HEK293 (cell line): ENCODE data around the gene RAX2.

Experiments
- YY1 ChIP-seq: fragments of 450-650 bp; formaldehyde crosslinking; IDR thresholded peaks from 2 replicates; pipeline ENCODE4 v1.5.1; 2018; ENCODE audit warnings: missing biosample characterization, missing genetic modification characterization
- ZBTB10 ChIP-seq: fragments of 450-650 bp; formaldehyde crosslinking; IDR thresholded peaks from 2 replicates; pipeline ENCODE4 v1.5.1; 2016; ENCODE audit warnings: missing biosample characterization, missing genetic modification characterization
- ZNF146 ChIP-seq: fragments of 450-650 bp; formaldehyde crosslinking; IDR thresholded peaks from 2 replicates; pipeline ENCODE4 v1.5.1; 2016; ENCODE audit warnings: missing biosample characterization, missing genetic modification characterization
- ZNF350 ChIP-seq: fragments of 450-650 bp; formaldehyde crosslinking; IDR thresholded peaks from 2 replicates; pipeline ENCODE4 v1.5.0; 2017; ENCODE audit warnings: missing biosample characterization, mild to moderate bottlenecking, missing genetic modification characterization
- ZNF416 ChIP-seq: fragments of 450-650 bp; formaldehyde crosslinking; IDR thresholded peaks from 2 replicates; pipeline ENCODE4 v1.5.1; 2016; ENCODE audit warnings: missing biosample characterization, missing genetic modification characterization
- ZNF514 ChIP-seq: fragments of 450-650 bp; formaldehyde crosslinking; IDR thresholded peaks from 2 replicates; pipeline ENCODE4 v1.5.1; 2016; ENCODE audit warnings: missing biosample characterization, missing genetic modification characterization
- ZNF596 ChIP-seq: fragments of 450-650 bp; IDR thresholded peaks from 2 replicates; pipeline ENCODE4 v1.5.0; 2018; ENCODE audit warnings: missing biosample characterization, mild to moderate bottlenecking, missing genetic modification characterization, moderate library complexity
- ZNF639 ChIP-seq: fragments of 450-650 bp; formaldehyde crosslinking; IDR thresholded peaks from 2 replicates; pipeline ENCODE4 v1.5.1; 2016; ENCODE audit warnings: missing biosample characterization, missing genetic modification characterization
- ZNF837 ChIP-seq: fragments of 450-650 bp; formaldehyde crosslinking; IDR thresholded peaks from 2 replicates; pipeline ENCODE4 v1.5.1; 2016; ENCODE audit warnings: missing biosample characterization, missing genetic modification characterization
- TF ChIP-seq, protein P1 (sequence below): fragments of 450-650 bp; formaldehyde crosslinking; IDR thresholded peaks from 2 replicates; pipeline ENCODE4 v1.5.1; 2016; ENCODE audit warnings: missing biosample characterization, missing genetic modification characterization

- TF ChIP-seq, protein P1, sequence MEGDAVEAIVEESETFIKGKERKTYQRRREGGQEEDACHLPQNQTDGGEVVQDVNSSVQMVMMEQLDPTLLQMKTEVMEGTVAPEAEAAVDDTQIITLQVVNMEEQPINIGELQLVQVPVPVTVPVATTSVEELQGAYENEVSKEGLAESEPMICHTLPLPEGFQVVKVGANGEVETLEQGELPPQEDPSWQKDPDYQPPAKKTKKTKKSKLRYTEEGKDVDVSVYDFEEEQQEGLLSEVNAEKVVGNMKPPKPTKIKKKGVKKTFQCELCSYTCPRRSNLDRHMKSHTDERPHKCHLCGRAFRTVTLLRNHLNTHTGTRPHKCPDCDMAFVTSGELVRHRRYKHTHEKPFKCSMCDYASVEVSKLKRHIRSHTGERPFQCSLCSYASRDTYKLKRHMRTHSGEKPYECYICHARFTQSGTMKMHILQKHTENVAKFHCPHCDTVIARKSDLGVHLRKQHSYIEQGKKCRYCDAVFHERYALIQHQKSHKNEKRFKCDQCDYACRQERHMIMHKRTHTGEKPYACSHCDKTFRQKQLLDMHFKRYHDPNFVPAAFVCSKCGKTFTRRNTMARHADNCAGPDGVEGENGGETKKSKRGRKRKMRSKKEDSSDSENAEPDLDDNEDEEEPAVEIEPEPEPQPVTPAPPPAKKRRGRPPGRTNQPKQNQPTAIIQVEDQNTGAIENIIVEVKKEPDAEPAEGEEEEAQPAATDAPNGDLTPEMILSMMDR (tag by site-specific recombination): no peak
- no peak for TF ChIP-seq ZBTB10 (tag by site-specific recombination)
- TF ChIP-seq ZNF146 (tag by site-specific recombination): no peak
- TF ChIP-seq ZNF514 (tag by site-specific recombination): no peak
- no peak for TF ChIP-seq ZNF416 (tag by site-specific recombination)
- TF ChIP-seq YY1 (tag by site-specific recombination): no peak
- TF ChIP-seq ZNF596 (tag by site-specific recombination): no peak
- no peak for TF ChIP-seq ZNF639 (tag by site-specific recombination)
- no peak for TF ChIP-seq ZNF837 (tag by site-specific recombination)
- no peak for TF ChIP-seq ZNF350 (tag by site-specific recombination)
Observed at GRCh38 chr19:3771906-3772455, at the start of gene RAX2.
